Transverse colon (tissue), 3 donors: ENCODE measurements around the gene ARL4D.

Experiments used
- CTCF ChIP-seq, 5 experiments: fragments of 200-600 bp in 3 of 5; fragments of 450-650 bp in 2 of 5; sonication (generic) in 3 of 5; IDR thresholded peaks; 1 replicate in 2 of 5; 2 replicates in 3 of 5; pipeline ENCODE4 v1.5.1; 2016 to 2017; ENCODE audit warnings: antibody characterized with exemption in 5 of 5, inconsistent platforms in 3 of 5, mild to moderate bottlenecking in 2 of 5, moderate library complexity in 1 of 5
- POLR2A ChIP-seq: fragments of 450-650 bp; IDR thresholded peaks from one replicate; pipeline ENCODE4 v1.6.1; 2016; ENCODE audit warnings: antibody characterized with exemption, mild to moderate bottlenecking, moderate library complexity

GRCh38 chr17:43352579-43353331, 46.0 kb upstream of the ARL4D start:
- TF ChIP-seq CTCF (IDR thresholded peaks at IDR 0.05) (no peak), POLR2A (no peak)
